ENCODE results near the gene UROC1. TPM values are rescaled to one million over a fixed set of nuclear protein-coding genes. Genes with fewer than 3 reads are reported as not detected.

UROC1 gene
- total and polyA plus RNA-seq, 2 donors (not counting 1 experiment from before 2014, with no cell fraction given): not detected

GRCh38 chr3:126449621-126450051 lies 67.9 kb downstream of the UROC1 start:
- Histone ChIP-seq H3K36me3 (replicated peaks in 1 of 2; ENCODE audit: control extremely low read depth in 1 of 2, control insufficient read depth in 1 of 2, extremely low read depth in 1 of 2, insufficient read depth in 2 of 2, low read length in 1 of 2) (peaks cover 0 to 53% of the 10 kb centered on the region in 2 experiments), H3K9ac (ENCODE audit: low read length) (no peak overlapping the region), H2AFZ (ENCODE audit: insufficient read depth, low read depth, low read length, poor library complexity, severe bottlenecking) (no peak overlapping the region), H3K4me1 (ENCODE audit: control insufficient read depth in 2 of 2, insufficient read depth in 2 of 2, low read length in 2 of 2) (no peaks in the 10 kb centered on the region), H3K4me3 (ENCODE audit: control extremely low read depth in 1 of 5, extremely low read depth in 1 of 5, insufficient read depth in 1 of 5, low read depth in 2 of 5, low read length in 4 of 5) (no peak overlapping the region), H4K20me1 (ENCODE audit: control insufficient read depth, insufficient read depth, low read length, poor library complexity, severe bottlenecking) (peaks cover 43% of the 10 kb centered on the region), H3K4me2 (replicated peaks; ENCODE audit: low read depth, low read length, poor library complexity, severe bottlenecking) (no peak overlapping the region), H3K9me3 (ENCODE audit: control extremely low read depth in 1 of 3, control insufficient read depth in 2 of 3, insufficient read depth in 1 of 3, low read length in 2 of 3) (no peaks in the 10 kb centered on the region), H3K27me3 (replicated peaks in 1 of 4; ENCODE audit: control extremely low read depth in 1 of 4, control insufficient read depth in 3 of 4, insufficient read depth in 4 of 4, low read length in 3 of 4) (no peaks in the 10 kb centered on the region), H3K27ac (ENCODE audit: low read length in 2 of 2) (no peak overlapping the region), H3K79me2 (ENCODE audit: control insufficient read depth, insufficient read depth, low read length) (peaks cover 4% of the 10 kb centered on the region)
- ChIA-PET POLR2A (no interaction called here), CTCF (no interaction called here)
- H3K4me1 Mint-ChIP-seq: no peaks in the 10 kb centered on the region
- H3K4me3 Mint-ChIP-seq: no peak overlapping the region
- ATAC-seq (ENCODE audit: low read depth) (no peak), DNase-seq (no peak)
- no peaks in the 10 kb centered on the region for H3K27me3 Mint-ChIP-seq
- WGBS (ENCODE audit: insufficient coverage): over 99% methylated on average over 11 of the region's 11 CpGs
- TF ChIP-seq CTCF (IDR thresholded peaks at IDR 0.05): no peak
- no peak for TF ChIP-seq EZH2 (IDR thresholded peaks at IDR 0.05; ENCODE audit: borderline replicate concordance, insufficient read depth, low read depth, low read length, poor library complexity, severe bottlenecking)
- intact Hi-C loops (cut with micrococcal nuclease): no loop called here
- no peak overlapping the region for H3K27ac Mint-ChIP-seq
- H3K9me3 Mint-ChIP-seq (ENCODE audit: insufficient read depth): no peaks in the 10 kb centered on the region

GRCh38 chr3:126448893-126449180 lies 68.7 kb downstream of the UROC1 start:
- CTCF ChIA-PET: no interaction called here
- no peaks in the 10 kb centered on the region for H3K27me3 ChIP-seq (replicated peaks in 1 of 4; ENCODE audit: control extremely low read depth in 1 of 4, control insufficient read depth in 3 of 4, insufficient read depth in 4 of 4, low read length in 3 of 4)
- Mint-ChIP-seq H3K27ac (no peak overlapping the region), H3K27me3 (no peaks in the 10 kb centered on the region), H3K9me3 (ENCODE audit: insufficient read depth) (no peaks in the 10 kb centered on the region), H3K4me1 (no peaks in the 10 kb centered on the region), H3K4me3 (no peak overlapping the region)
- TF ChIP-seq CTCF (IDR thresholded peaks at IDR 0.05): no peak
- no peak for TF ChIP-seq EZH2 (IDR thresholded peaks at IDR 0.05; ENCODE audit: borderline replicate concordance, insufficient read depth, low read depth, low read length, poor library complexity, severe bottlenecking)
- H3K4me3 ChIP-seq (ENCODE audit: control extremely low read depth in 1 of 5, extremely low read depth in 1 of 5, insufficient read depth in 1 of 5, low read depth in 2 of 5, low read length in 4 of 5): no peak overlapping the region
- peaks cover 0 to 50% of the 10 kb centered on the region in 2 experiments for H3K36me3 ChIP-seq (replicated peaks in 1 of 2; ENCODE audit: control extremely low read depth in 1 of 2, control insufficient read depth in 1 of 2, extremely low read depth in 1 of 2, insufficient read depth in 2 of 2, low read length in 1 of 2)
- no peaks in the 10 kb centered on the region for H3K79me2 ChIP-seq (ENCODE audit: control insufficient read depth, insufficient read depth, low read length)
- 97% methylated on average over 8 of the region's 8 CpGs for WGBS (ENCODE audit: insufficient coverage)
- POLR2A ChIA-PET: no interaction called here
- H3K27ac ChIP-seq (ENCODE audit: low read length in 2 of 2): no peak overlapping the region
- H3K4me1 ChIP-seq (ENCODE audit: control insufficient read depth in 2 of 2, insufficient read depth in 2 of 2, low read length in 2 of 2): no peaks in the 10 kb centered on the region
- DNase-seq (no peak), ATAC-seq (ENCODE audit: low read depth) (no peak)
- peaks cover 38% of the 10 kb centered on the region for H4K20me1 ChIP-seq (ENCODE audit: control insufficient read depth, insufficient read depth, low read length, poor library complexity, severe bottlenecking)
- H3K4me2 ChIP-seq (replicated peaks; ENCODE audit: low read depth, low read length, poor library complexity, severe bottlenecking): no peak overlapping the region
- H2AFZ ChIP-seq (ENCODE audit: insufficient read depth, low read depth, low read length, poor library complexity, severe bottlenecking): no peak overlapping the region
- no peaks in the 10 kb centered on the region for H3K9me3 ChIP-seq (ENCODE audit: control extremely low read depth in 1 of 3, control insufficient read depth in 2 of 3, insufficient read depth in 1 of 3, low read length in 2 of 3)
- no peak overlapping the region for H3K9ac ChIP-seq (ENCODE audit: low read length)
- intact Hi-C loops (cut with micrococcal nuclease): no loop called here
